K562 (cell line): ENCODE data around the gene OR10A3. TPM values are rescaled to one million over a fixed set of nuclear protein-coding genes. Genes with fewer than 3 reads are reported as not detected.

Experiments
- AFF1 ChIP-seq, 2 experiments: fragments of 450-650 bp; IDR thresholded peaks; 2 replicates each; pipeline ENCODE4 v1.6.1; 2018; ENCODE audit warnings: mild to moderate bottlenecking in 2 of 2, low read depth in 1 of 2; ENCODE audit not compliant: partially characterized antibody in 2 of 2
- ARNT ChIP-seq, 2 experiments: fragments of 450-650 bp; IDR thresholded peaks; 2 replicates each; pipeline ENCODE4 v1.6.1; 2016; ENCODE audit warnings: mild to moderate bottlenecking in 1 of 2
- BACH1 ChIP-seq: fragments of 200-800 bp; sonication (Bioruptor generic); IDR thresholded peaks from 2 replicates; pipeline ENCODE4 v1.6.1; 2016; ENCODE audit warnings: missing genetic modification characterization, missing compliant biosample characterization
- CBX8 ChIP-seq: fragments of 200-600 bp; sonication (generic); IDR thresholded peaks from 2 replicates; pipeline ENCODE4 v1.6.1; 2012; ENCODE audit warnings: borderline replicate concordance, mixed run types, low read depth, mild to moderate bottlenecking, moderate library complexity, mixed read lengths, low read length, control low read depth, inconsistent platforms; ENCODE audit not compliant: poor library complexity, severe bottlenecking; ENCODE audit errors: extremely low read depth
- DPF2 ChIP-seq: fragments of 450-650 bp; IDR thresholded peaks from 2 replicates; pipeline ENCODE4 v1.6.1; 2016
- GATAD2A ChIP-seq: fragments of 450-650 bp; IDR thresholded peaks from 2 replicates; pipeline ENCODE4 v1.6.1; 2017
- HNRNPUL1 ChIP-seq: fragments of 200-400 bp; formaldehyde crosslinking; IDR thresholded peaks from 2 replicates; pipeline ENCODE4 v1.6.1; 2017; ENCODE audit warnings: low read length
- HSF4 ChIP-seq: fragments of 250-450 bp; sonication (Bioruptor Pico); IDR thresholded peaks from 2 replicates; pipeline ENCODE4 v2.1.2; 2022; ENCODE audit warnings: mild to moderate bottlenecking, moderate library complexity, borderline replicate concordance
- KDM5B ChIP-seq: fragments of 200-600 bp; sonication (generic); IDR thresholded peaks from 2 replicates; pipeline ENCODE4 v1.6.1; 2012; ENCODE audit warnings: low read depth, mild to moderate bottlenecking, moderate library complexity, low read length, control low read depth, inconsistent platforms; ENCODE audit not compliant: insufficient replicate concordance
- MBD2 ChIP-seq: sonication (generic); IDR thresholded peaks from 2 replicates; pipeline ENCODE4 v1.6.1; 2016; ENCODE audit warnings: low read depth, borderline replicate concordance
- MXI1 ChIP-seq: IDR thresholded peaks from 2 replicates; pipeline ENCODE4 v1.6.1; 2011; ENCODE audit warnings: low read depth, mild to moderate bottlenecking, improper control_type of control experiment, low read length
- NFXL1 ChIP-seq: fragments of 450-650 bp; formaldehyde crosslinking; IDR thresholded peaks from 2 replicates; pipeline ENCODE4 v1.4.0; 2021; ENCODE audit warnings: mild to moderate bottlenecking
- RBM14 ChIP-seq: fragments of 200-400 bp; formaldehyde crosslinking; IDR thresholded peaks from 2 replicates; pipeline ENCODE4 v1.6.1; 2018; ENCODE audit warnings: low read depth, mild to moderate bottlenecking, low read length, moderate library complexity, borderline replicate concordance; ENCODE audit not compliant: insufficient read depth
- RFX7 ChIP-seq: fragments of 250-450 bp; sonication (Bioruptor Pico); IDR thresholded peaks from 2 replicates; pipeline ENCODE4 v1.5.1; 2021; ENCODE audit warnings: mild to moderate bottlenecking
- TCF15 ChIP-seq: fragments of 250-450 bp; sonication (Bioruptor Pico); IDR thresholded peaks from 2 replicates; pipeline ENCODE4 v1.8.0; 2022; ENCODE audit warnings: moderate library complexity, mild to moderate bottlenecking, inconsistent platforms
- ZNF175 ChIP-seq: fragments of 200-800 bp; sonication (Bioruptor generic); IDR thresholded peaks from 2 replicates; pipeline ENCODE4 v1.6.1; 2016; ENCODE audit warnings: low read depth, mild to moderate bottlenecking, missing genetic modification characterization, missing compliant biosample characterization
- ZNF384 ChIP-seq: IDR thresholded peaks from 2 replicates; pipeline ENCODE4 v1.6.1; 2012; ENCODE audit warnings: low read depth, low read length, improper control_type of control experiment
- ZNF609 ChIP-seq: sonication (generic); formaldehyde crosslinking; IDR thresholded peaks from 2 replicates; pipeline ENCODE4 v1.8.1; 2023; ENCODE audit warnings: missing genetic modification reagents, mild to moderate bottlenecking, borderline replicate concordance
- ZNF830 ChIP-seq: fragments of 250-450 bp; sonication (Bioruptor Pico); IDR thresholded peaks from 2 replicates; pipeline ENCODE4 v1.5.0; 2021; ENCODE audit warnings: mild to moderate bottlenecking
- polyA plus RNA-seq, 8 experiments: library from polyadenylated mRNA; depleted of rRNA in 4 of 8; stranded (reverse) in 5 of 8; unstranded in 3 of 8; fragments of >200 nt; fragmentation: Nextera tagmentation in 2 of 8; fragmentation: Illumina TruSeq in 1 of 8; extraction: Ambion mirVana in 2 of 8; extraction: Trizol in 1 of 8; gene quantifications; 2 replicates each; pipeline versions ENCODE4 v1.2.1 to v1.2.3, GENCODE V29; 2011 to 2014; ENCODE audit warnings: inconsistent platforms in 1 of 8, missing spikeins in 1 of 8
- total RNA-seq, 7 experiments: library from RNA; depleted of rRNA in 6 of 7; stranded (reverse); fragments of >200 nt in 6 of 7; fragmentation: Illumina TruSeq in 2 of 7; extraction: Trizol in 2 of 7; gene quantifications; 2 replicates each; pipeline versions ENCODE4 v1.2.1 to v1.2.3, GENCODE V29; 2011 to 2021; ENCODE audit warnings: low replicate concordance in 1 of 7

Gene OR10A3
- total and polyA plus RNA-seq, 9 of the 15 experiments (the other 6 are each of a cell fraction or from before 2014, with no cell fraction given) = not detected

GRCh38 chr11:7986768-7987559 lies 45.5 kb upstream of the OR10A3 start, which contains the start of gene EIF3F (continued):
- TF ChIP-seq MXI1 = no peak
- TF ChIP-seq TCF15 (CRISPR knock-in tag) = no peak
- TF ChIP-seq RBM14 = no peak
- no peak for TF ChIP-seq BACH1 (tag)
- TF ChIP-seq RFX7 = no peak
- no peak for TF ChIP-seq ZNF609 (CRISPR knock-in tag)
- TF ChIP-seq NFXL1 (CRISPR knock-in tag) = no peak
- no peak for TF ChIP-seq HNRNPUL1
- TF ChIP-seq MBD2 = peak; percentile 73
- TF ChIP-seq ZNF175 (CRISPR knock-in tag) = no peak
- peak; percentile 68 to 74; a peak in 3 of 4 replicates for TF ChIP-seq ARNT (IDR thresholded peaks at IDR 0.05)
- no peak for TF ChIP-seq ZNF384
- peak; percentile 53; the same call in 1 of the 2 replicates for TF ChIP-seq DPF2
- TF ChIP-seq KDM5B = peak; percentile 42
- no peak; the same call in 1 of the 2 replicates for TF ChIP-seq HSF4 (CRISPR knock-in tag)
- TF ChIP-seq ZNF830 (CRISPR knock-in tag) = no peak
- no peak for TF ChIP-seq CBX8
- no peak for TF ChIP-seq GATAD2A
- peak in 1 of 2 experiments; percentile 75 for TF ChIP-seq AFF1 (IDR thresholded peaks at IDR 0.05; ENCODE audit: low read depth in 1 of 2, partially characterized antibody in 2 of 2)
